G401 (cell line): ENCODE measurements around the gene SPI1. TPM values are rescaled to one million over a fixed set of nuclear protein-coding genes. Genes with fewer than 3 reads are reported as not detected.

ENCODE experiments used
- total RNA-seq: library from RNA; depleted of rRNA; stranded (reverse); fragments of >200 nt; shearing (Covaris generic); gene quantifications from 2 replicates; pipeline ENCODE4 v1.2.3, GENCODE V29; 2014; rRNA removed

Gene SPI1
- total RNA-seq, 1 experiment from 2014 or later, result not detected

Other genes with a start within 250 kb of the SPI1 start
- gene ARFGAP2, start 201.7 kb downstream of the SPI1 start, total RNA-seq, result 119 and 166 TPM in 2 replicates
- 83.4 and 88.1 TPM in 2 replicates for gene PACSIN3, start 192.1 kb downstream of the SPI1 start, total RNA-seq
- 53.2 and 53.4 TPM in 2 replicates for gene DDB2, start 163.6 kb downstream of the SPI1 start, total RNA-seq
- gene ACP2, start 129.7 kb downstream of the SPI1 start, total RNA-seq, result 27.8 and 41.4 TPM in 2 replicates
- gene NR1H3, start 120.6 kb downstream of the SPI1 start, total RNA-seq, result 13.7 and 14.1 TPM in 2 replicates
- gene MADD, start 108.4 kb downstream of the SPI1 start, total RNA-seq, result 12.9 and 13.4 TPM in 2 replicates
- gene MYBPC3, start 25.8 kb downstream of the SPI1 start, total RNA-seq, result 0.37 TPM in 1 of 2 replicates, not detected in the other
- gene SLC39A13, start 30.0 kb upstream of the SPI1 start, total RNA-seq, result 22.9 and 43.0 TPM in 2 replicates
- 149 and 239 TPM in 2 replicates for gene PSMC3, start 47.9 kb upstream of the SPI1 start, total RNA-seq
- not detected in 2 replicates for gene RAPSN, start 70.6 kb upstream of the SPI1 start, total RNA-seq
- gene CELF1, start 174.6 kb upstream of the SPI1 start, total RNA-seq, result 58.7 and 94.4 TPM in 2 replicates
- 103 and 127 TPM in 2 replicates for gene PTPMT1, start 187.1 kb upstream of the SPI1 start, total RNA-seq
- 32.7 and 43.1 TPM in 2 replicates for gene KBTBD4, start 200.4 kb upstream of the SPI1 start, total RNA-seq
- gene NDUFS3, start 200.5 kb upstream of the SPI1 start, total RNA-seq, result 191 and 200 TPM in 2 replicates
- gene FAM180B, start 208.1 kb upstream of the SPI1 start, total RNA-seq, result 0.58 TPM in 1 of 2 replicates, not detected in the other
- gene C1QTNF4, start 215.9 kb upstream of the SPI1 start, total RNA-seq, result 2.4 TPM in 1 of 2 replicates, not detected in the other